H9 (cell line): Measurements from ENCODE around the gene KIF1A. TPM values are rescaled to one million over a fixed set of nuclear protein-coding genes. Genes with fewer than 3 reads are reported as not detected.
"Not testable (repeated sequence)": the region's sequence is repeated elsewhere in the genome, so short reads cannot be mapped to it uniquely, and the experiment has no call there.

Source experiments
- DNase-seq: peaks from one replicate; pipeline ENCODE4 v3.0.0-alpha.2; 2017
- H2AFZ ChIP-seq: one replicate; pipeline ENCODE4 v1.6.1; 2013; ENCODE audit warnings: mild to moderate bottlenecking, low read length, control low read depth, moderate library complexity
- H2AK5ac ChIP-seq: 2 replicates; pipeline ENCODE4 v1.6.1; 2013; ENCODE audit warnings: low read length, control low read depth, mixed read lengths; ENCODE audit not compliant: insufficient read length
- H2BK120ac ChIP-seq: one replicate; pipeline ENCODE4 v1.6.1; 2013; ENCODE audit warnings: low read depth, mild to moderate bottlenecking, low read length, control low read depth, inconsistent platforms; ENCODE audit not compliant: poor library complexity, severe bottlenecking
- H2BK12ac ChIP-seq: 2 replicates; pipeline ENCODE4 v1.6.1; 2013; ENCODE audit warnings: low read length, control low read depth, mixed read lengths, low read depth; ENCODE audit not compliant: insufficient read length
- H2BK15ac ChIP-seq: 2 replicates; pipeline ENCODE4 v1.6.1; 2013; ENCODE audit warnings: low read depth, low read length, control low read depth
- H2BK20ac ChIP-seq: one replicate; pipeline ENCODE4 v1.6.1; 2013; ENCODE audit warnings: low read depth, mild to moderate bottlenecking, low read length, control low read depth, inconsistent platforms; ENCODE audit not compliant: poor library complexity, severe bottlenecking
- H2BK5ac ChIP-seq: 2 replicates; pipeline ENCODE4 v1.6.1; 2013; ENCODE audit warnings: low read length, control low read depth, mixed read lengths; ENCODE audit not compliant: insufficient read length
- H3K14ac ChIP-seq: 2 replicates; pipeline ENCODE4 v1.6.1; 2013; ENCODE audit warnings: low read length, control low read depth; ENCODE audit not compliant: insufficient read depth
- H3K18ac ChIP-seq: 2 replicates; pipeline ENCODE4 v1.6.1; 2013; ENCODE audit warnings: low read depth, mild to moderate bottlenecking, mixed read lengths, low read length, control low read depth; ENCODE audit not compliant: insufficient read length
- H3K23ac ChIP-seq: 2 replicates; pipeline ENCODE4 v1.6.1; 2013; ENCODE audit warnings: low read length, control low read depth, mixed read lengths, low read depth; ENCODE audit not compliant: insufficient read length
- H3K23me2 ChIP-seq: 2 replicates; pipeline ENCODE4 v1.6.1; 2013; ENCODE audit warnings: low read depth, mild to moderate bottlenecking, mixed read lengths, low read length, control low read depth; ENCODE audit not compliant: insufficient read length, poor library complexity, severe bottlenecking
- H3K27ac ChIP-seq: 2 replicates; pipeline ENCODE4 v1.5.1; 2013; ENCODE audit warnings: low read length, control low read depth, mixed read lengths, low read depth; ENCODE audit not compliant: insufficient read length
- H3K27me3 ChIP-seq: 2 replicates; pipeline ENCODE4 v1.6.1; 2013; ENCODE audit warnings: low read length, control low read depth, inconsistent platforms; ENCODE audit not compliant: insufficient read depth
- H3K4ac ChIP-seq: 2 replicates; pipeline ENCODE4 v1.6.1; 2013; ENCODE audit warnings: low read depth, mild to moderate bottlenecking, control low read depth, inconsistent platforms, low read length, moderate library complexity
- H3K4me1 ChIP-seq: 2 replicates; pipeline ENCODE4 v1.6.1; 2013; ENCODE audit warnings: low read length, control low read depth, inconsistent platforms; ENCODE audit not compliant: insufficient read depth
- H3K4me2 ChIP-seq: 2 replicates; pipeline ENCODE4 v1.6.1; 2013; ENCODE audit warnings: low read length, control low read depth, mixed read lengths; ENCODE audit not compliant: insufficient read length, insufficient read depth
- H3K56ac ChIP-seq: 2 replicates; pipeline ENCODE4 v1.6.1; 2013; ENCODE audit warnings: low read depth, mild to moderate bottlenecking, mixed read lengths, low read length, control low read depth; ENCODE audit not compliant: insufficient read length
- H3K79me1 ChIP-seq: 2 replicates; pipeline ENCODE4 v1.6.1; 2013; ENCODE audit warnings: low read depth, mild to moderate bottlenecking, moderate library complexity, low read length, control low read depth, inconsistent platforms; ENCODE audit not compliant: insufficient read depth, poor library complexity, severe bottlenecking
- H3K79me2 ChIP-seq: 2 replicates; pipeline ENCODE4 v1.6.1; 2013; ENCODE audit warnings: low read length, control low read depth, inconsistent platforms; ENCODE audit not compliant: insufficient read depth
- H3K9ac ChIP-seq: 2 replicates; pipeline ENCODE4 v1.6.1; 2013; ENCODE audit warnings: low read length, control low read depth, mixed read lengths; ENCODE audit not compliant: insufficient read length; ENCODE audit errors: extremely low read depth
- H3K9me3 ChIP-seq: one replicate; pipeline ENCODE4 v1.6.1; 2013; ENCODE audit warnings: low read depth, low read length, inconsistent platforms; ENCODE audit not compliant: control insufficient read depth
- H3T11ph ChIP-seq: one replicate; pipeline ENCODE4 v1.6.1; 2013; ENCODE audit warnings: mild to moderate bottlenecking, low read length, control low read depth, inconsistent platforms
- H4K20me1 ChIP-seq: one replicate; pipeline ENCODE4 v1.6.1; 2013; ENCODE audit not compliant: control insufficient read depth, insufficient read length, insufficient read depth
- H4K5ac ChIP-seq: 2 replicates; pipeline ENCODE4 v1.6.1; 2013; ENCODE audit warnings: low read depth, mild to moderate bottlenecking, mixed read lengths, low read length, control low read depth; ENCODE audit not compliant: insufficient read length
- H4K8ac ChIP-seq: replicated peaks from 2 replicates; pipeline ENCODE4 v1.6.1; 2013; ENCODE audit warnings: low read length, control low read depth, mixed read lengths, low read depth; ENCODE audit not compliant: insufficient read length
- H4K91ac ChIP-seq: 2 replicates; pipeline ENCODE4 v1.6.1; 2013; ENCODE audit warnings: low read depth, mild to moderate bottlenecking, moderate library complexity, mixed read lengths, low read length, control low read depth; ENCODE audit not compliant: insufficient read length
- H3K27ac Mint-ChIP-seq, 3 experiments: 2 replicates in 2 of 3; 3 replicates in 1 of 3; pipeline ENCODE4 v1.8.0; 2020 to 2021; ENCODE audit warnings: mixed read lengths in 3 of 3, mild to moderate bottlenecking in 1 of 3, moderate library complexity in 1 of 3
- H3K27me3 Mint-ChIP-seq: 2 replicates; pipeline ENCODE4 v1.8.0; 2021; ENCODE audit warnings: low read depth, mild to moderate bottlenecking, moderate library complexity, mixed read lengths
- H3K36me3 Mint-ChIP-seq, 3 experiments: 2 replicates in 2 of 3; 3 replicates in 1 of 3; pipeline ENCODE4 v1.8.0; 2020 to 2021; ENCODE audit warnings: low read depth in 3 of 3, mixed read lengths in 3 of 3; ENCODE audit not compliant: insufficient read depth in 1 of 3
- H3K4me1 Mint-ChIP-seq, 2 experiments: 2 replicates each; pipeline ENCODE4 v1.8.0; 2020; ENCODE audit warnings: mixed read lengths in 2 of 2
- H3K4me3 Mint-ChIP-seq, 2 experiments: 2 replicates in 1 of 2; 3 replicates in 1 of 2; pipeline ENCODE4 v1.8.0; 2020 to 2021; ENCODE audit warnings: mild to moderate bottlenecking in 2 of 2, mixed read lengths in 2 of 2, moderate library complexity in 1 of 2
- H3K9me3 Mint-ChIP-seq, 2 experiments: 2 replicates in 1 of 2; 3 replicates in 1 of 2; pipeline ENCODE4 v1.8.0; 2020; ENCODE audit warnings: mild to moderate bottlenecking in 2 of 2, mixed read lengths in 2 of 2, moderate library complexity in 1 of 2
- WGBS: extraction: QIAGEN DNeasy Blood & Tissue Kit; methylation state at CpG from one replicate; pipeline ENCODE4 v1.1.7; 2013; ENCODE audit warnings: missing lambda C conversion rate, low lambda C conversion rate, mixed read lengths; ENCODE audit not compliant: insufficient read length; ENCODE audit errors: extremely low coverage; 5-methylcytosine and 5-hydroxymethylcytosine counted together
- total RNA-seq: library from RNA; stranded (reverse); gene quantifications from 2 replicates; pipeline ENCODE4 v1.2.1, GENCODE V29; 2021

KIF1A gene
- total RNA-seq, 1 experiment from 2014 or later, result 204 TPM

DNA sequence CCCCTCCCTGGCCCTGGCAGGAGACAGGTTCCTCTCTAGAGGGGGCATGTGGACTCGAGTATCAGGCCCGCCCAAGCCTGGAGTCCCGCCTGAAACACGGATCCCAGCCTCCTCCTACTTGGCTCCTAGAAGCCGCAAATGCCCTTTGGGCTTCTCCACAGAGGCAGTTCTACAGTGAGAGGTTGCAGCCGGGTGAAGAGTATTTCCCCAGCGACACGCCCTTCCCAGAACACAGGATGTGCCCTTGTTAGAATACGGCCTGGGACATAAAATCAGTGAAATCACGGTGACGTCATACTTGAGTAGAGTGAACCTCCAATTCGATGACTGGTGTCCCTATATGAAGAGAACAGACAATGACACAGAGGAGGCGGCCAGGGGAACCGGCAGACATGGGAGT lies 142.0 kb downstream of the KIF1A start:
- H3K56ac ChIP-seq, H2BK20ac ChIP-seq, DNase-seq, H3K4me1 ChIP-seq, H2BK12ac ChIP-seq, H3K9me3 Mint-ChIP-seq, H3K79me2 ChIP-seq, H3K18ac ChIP-seq, H4K91ac ChIP-seq, H3K9ac ChIP-seq, H3K27me3 ChIP-seq, H3T11ph ChIP-seq, H3K79me1 ChIP-seq, H2BK15ac ChIP-seq, H3K4me3 Mint-ChIP-seq, H3K14ac ChIP-seq, H2AK5ac ChIP-seq, H3K4me1 Mint-ChIP-seq, H3K36me3 Mint-ChIP-seq, H2AFZ ChIP-seq, H3K27me3 Mint-ChIP-seq, H3K23ac ChIP-seq, H3K9me3 ChIP-seq, H3K4ac ChIP-seq, H2BK5ac ChIP-seq, H2BK120ac ChIP-seq, H3K27ac Mint-ChIP-seq, H4K5ac ChIP-seq, H3K27ac ChIP-seq, H3K4me2 ChIP-seq, H4K8ac ChIP-seq, H3K23me2 ChIP-seq, H4K20me1 ChIP-seq: not testable (repeated sequence)
- no CpG with 5 or more reads among the region's 14 CpGs for WGBS

- not testable (repeated sequence) for H3K4ac ChIP-seq, H2BK20ac ChIP-seq
Observed at GRCh38 chr2:240675345-240675744, 144.7 kb downstream of the KIF1A start.

More at GRCh38 chr2:240675345-240675744, 144.7 kb downstream of the KIF1A start:
- not testable (repeated sequence) for H3K9me3 Mint-ChIP-seq, H2AK5ac ChIP-seq, H2BK5ac ChIP-seq, H2AFZ ChIP-seq, H4K20me1 ChIP-seq, H3K18ac ChIP-seq, H3K79me1 ChIP-seq, H3K4me2 ChIP-seq, H3K36me3 Mint-ChIP-seq, H4K91ac ChIP-seq, H4K5ac ChIP-seq, H3K4me1 ChIP-seq, DNase-seq, H3K79me2 ChIP-seq, H3K27ac ChIP-seq, H3K9me3 ChIP-seq, H3K9ac ChIP-seq, H2BK15ac ChIP-seq, H3K56ac ChIP-seq, H2BK120ac ChIP-seq, H2BK12ac ChIP-seq, H3K4me1 Mint-ChIP-seq, H4K8ac ChIP-seq, H3K4me3 Mint-ChIP-seq, H3K23ac ChIP-seq, H3K23me2 ChIP-seq, H3K27me3 ChIP-seq, H3T11ph ChIP-seq, H3K27ac Mint-ChIP-seq, H3K14ac ChIP-seq
- WGBS, result no CpG with 5 or more reads among the region's 24 CpGs
- H3K27me3 Mint-ChIP-seq, result peaks cover 17% of the 10 kb centered on the region
